Left ventricle myocardium inferior (tissue), 1 donor: ENCODE measurements around the gene EEF1AKMT3. TPM values are rescaled to one million over a fixed set of nuclear protein-coding genes. Genes with fewer than 3 reads are reported as not detected.

ENCODE experiments used
- DNase-seq: peaks from one replicate; pipeline ENCODE4 v3.0.0-alpha.2; 2020
- H3K27ac ChIP-seq: fragments of 200-600 bp; replicated peaks from 2 replicates; pipeline ENCODE4 v1.8.0; 2021
- H3K27me3 ChIP-seq: fragments of 200-600 bp; 2 replicates; pipeline ENCODE4 v1.8.0; 2021; ENCODE audit warnings: low read depth
- H3K36me3 ChIP-seq: fragments of 200-600 bp; 2 replicates; pipeline ENCODE4 v1.8.0; 2021
- H3K4me1 ChIP-seq: fragments of 200-600 bp; 2 replicates; pipeline ENCODE4 v1.8.0; 2021
- H3K4me3 ChIP-seq: fragments of 200-600 bp; 2 replicates; pipeline ENCODE4 v1.8.0; 2021; ENCODE audit warnings: mild to moderate bottlenecking, moderate library complexity
- H3K9me3 ChIP-seq: fragments of 200-600 bp; replicated peaks from 2 replicates; pipeline ENCODE4 v1.8.0; 2021
- CTCF ChIP-seq: fragments of 200-600 bp; IDR thresholded peaks from 2 replicates; pipeline ENCODE4 v1.8.0; 2021; ENCODE audit warnings: antibody characterized with exemption, mild to moderate bottlenecking, borderline replicate concordance
- intact Hi-C: fragments of 100-400 bp; cut with micrococcal nuclease; formaldehyde crosslinking; loops from one replicate; pipeline ENCODE4 v1.11.0; 2022
- total RNA-seq: library from RNA; stranded (reverse); fragmentation: NEBNext Ultra II Directional; extraction: Animal tissue kit (Norgen Biotek cat#: 25700); gene quantifications from one replicate; pipeline ENCODE4 v1.2.1, GENCODE V29; 2021
- donor health status: DM: no; HTN: yes; CAD: no; lungs with severe emphysema.

The EEF1AKMT3 gene
- total RNA-seq, 1 donor from 2014 or later: 0.99 TPM

- Histone ChIP-seq H3K4me1 (peaks cover 55% of the 10 kb centered on the region), H3K27me3 (peaks cover 62% of the 10 kb centered on the region), H3K4me3 (peak overlapping the region; percentile 68)
Observed at GRCh38 chr12:57741413-57741789, 31.0 kb upstream of the EEF1AKMT3 start.

DNA sequence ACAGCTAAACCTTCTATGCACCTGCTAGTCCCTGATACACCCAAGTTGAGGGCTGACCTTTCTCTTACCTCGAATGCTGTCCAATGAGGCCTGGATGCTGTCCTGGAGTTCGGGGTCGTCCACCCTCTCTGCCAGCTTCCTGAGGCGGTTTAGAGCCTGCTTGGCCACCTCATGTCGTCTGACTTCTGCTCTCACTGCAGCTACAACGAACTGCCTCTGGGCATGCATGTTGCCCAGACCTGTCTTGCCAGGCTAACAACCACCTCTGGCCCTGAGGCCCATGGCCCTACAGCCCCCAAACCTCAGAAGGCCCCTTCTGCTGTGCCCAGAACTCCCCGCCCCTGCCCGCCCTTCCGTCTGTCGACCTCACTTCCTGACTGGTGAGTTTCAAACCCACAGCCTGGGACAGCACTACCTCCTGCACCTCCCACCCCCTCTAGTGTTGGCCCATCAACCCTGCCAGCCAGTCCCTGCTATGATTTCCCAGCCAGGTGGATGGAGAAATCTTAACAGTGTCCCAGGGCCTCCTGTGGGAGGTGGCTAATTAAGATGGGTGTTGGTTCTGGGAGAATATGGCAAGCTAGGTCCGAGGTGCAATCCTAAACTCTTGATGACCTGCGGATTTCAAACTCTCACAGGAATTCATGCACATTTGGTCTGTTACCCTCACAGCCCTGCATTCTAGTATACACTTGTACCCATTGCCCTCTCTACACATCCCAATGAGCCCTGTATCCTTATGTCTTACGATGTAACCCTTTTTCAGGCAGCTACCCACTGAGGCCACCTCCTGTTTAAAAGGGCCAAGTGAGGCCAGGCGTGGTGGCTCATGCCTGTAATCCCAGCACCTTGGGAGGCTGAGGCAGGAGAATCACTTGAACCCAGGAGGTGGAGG lies 30.3 kb upstream of the EEF1AKMT3 start:
- no peak for DNase-seq
- Histone ChIP-seq H3K36me3 (peaks cover 8% of the 10 kb centered on the region), H3K27me3 (peaks cover 55% of the 10 kb centered on the region), H3K4me3 (peak overlapping the region; percentile 68), H3K4me1 (peaks cover 49% of the 10 kb centered on the region), H3K9me3 (no peaks in the 10 kb centered on the region), H3K27ac (peak overlapping the region; percentile 75)
- intact Hi-C loops: no loop called here
- no peak for TF ChIP-seq CTCF

More at GRCh38 chr12:57741413-57741789, 31.0 kb upstream of the EEF1AKMT3 start:
- H3K9me3 ChIP-seq: no peaks in the 10 kb centered on the region
- peak overlapping the region; percentile 77 for H3K27ac ChIP-seq
- intact Hi-C loops: no loop called here
- TF ChIP-seq CTCF: no peak
- DNase-seq: no peak
- H3K36me3 ChIP-seq: peaks cover 2% of the 10 kb centered on the region

DNA sequence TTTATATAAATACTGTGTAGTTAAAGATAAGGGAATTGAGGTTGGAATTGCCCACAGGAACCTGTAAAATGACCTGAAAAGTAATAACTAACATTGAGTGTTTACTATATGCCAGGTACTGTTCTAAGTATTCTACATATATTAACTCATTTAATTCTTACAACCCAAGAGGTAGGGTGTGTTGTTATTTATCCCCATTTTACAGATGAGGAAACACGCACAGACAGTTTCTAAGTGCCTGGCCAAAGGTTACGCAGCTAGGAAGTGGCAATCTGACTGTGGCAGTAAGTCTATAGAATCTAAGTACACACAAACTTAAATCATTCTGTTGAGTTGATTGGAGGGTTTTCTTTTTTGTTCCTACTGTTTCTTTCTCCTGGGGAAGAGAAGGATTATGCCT lies 28.6 kb upstream of the EEF1AKMT3 start:
- Histone ChIP-seq H3K4me3 (peak overlapping the region; percentile 93), H3K4me1 (peaks cover 33% of the 10 kb centered on the region)
- intact Hi-C loops: no loop called here

DNA sequence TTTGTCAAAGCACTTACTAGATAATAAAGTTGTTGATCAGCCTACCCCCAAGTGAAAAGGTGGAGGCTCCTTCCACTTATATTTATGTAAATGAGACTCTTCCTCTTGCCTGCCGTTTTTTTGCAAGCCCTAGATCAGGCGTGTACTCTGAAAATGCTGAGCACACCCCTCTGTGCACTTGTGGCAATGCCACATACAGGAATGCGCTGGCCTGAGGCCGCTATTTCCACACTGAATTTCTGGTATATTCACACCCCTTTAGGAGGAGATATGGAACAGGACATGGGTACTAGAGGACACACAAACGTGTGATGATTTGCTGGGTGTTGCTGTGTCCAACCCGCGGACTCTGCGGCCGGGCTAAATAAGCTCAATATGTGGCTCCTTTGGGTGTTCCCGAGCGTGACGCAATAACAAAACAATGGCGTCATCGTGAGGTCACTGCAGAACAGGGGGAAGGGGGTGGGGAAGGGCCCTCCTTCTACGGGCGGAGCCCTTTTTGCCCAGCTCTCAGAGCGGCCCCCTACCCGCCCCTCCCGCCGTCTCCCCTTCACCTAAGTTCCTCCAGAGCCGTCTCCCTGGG lies 28.1 kb upstream of the EEF1AKMT3 start:
- TF ChIP-seq CTCF: no peak
- Histone ChIP-seq H3K27ac (peak overlapping the region; percentile 98), H3K4me1 (peaks cover 29% of the 10 kb centered on the region), H3K9me3 (no peaks in the 10 kb centered on the region), H3K4me3 (peak overlapping the region; percentile 93), H3K36me3 (peaks cover 30% of the 10 kb centered on the region), H3K27me3 (peaks cover 33% of the 10 kb centered on the region)
- DNase-seq: peak; percentile 72
- intact Hi-C loops: no loop called here

More for the DNA sequence above, 28.6 kb upstream of the EEF1AKMT3 start:
- Histone ChIP-seq H3K27ac (peak overlapping the region; percentile 98), H3K9me3 (no peaks in the 10 kb centered on the region), H3K27me3 (peaks cover 39% of the 10 kb centered on the region), H3K36me3 (peaks cover 25% of the 10 kb centered on the region)
- TF ChIP-seq CTCF: no peak
- DNase-seq: no peak

DNA sequence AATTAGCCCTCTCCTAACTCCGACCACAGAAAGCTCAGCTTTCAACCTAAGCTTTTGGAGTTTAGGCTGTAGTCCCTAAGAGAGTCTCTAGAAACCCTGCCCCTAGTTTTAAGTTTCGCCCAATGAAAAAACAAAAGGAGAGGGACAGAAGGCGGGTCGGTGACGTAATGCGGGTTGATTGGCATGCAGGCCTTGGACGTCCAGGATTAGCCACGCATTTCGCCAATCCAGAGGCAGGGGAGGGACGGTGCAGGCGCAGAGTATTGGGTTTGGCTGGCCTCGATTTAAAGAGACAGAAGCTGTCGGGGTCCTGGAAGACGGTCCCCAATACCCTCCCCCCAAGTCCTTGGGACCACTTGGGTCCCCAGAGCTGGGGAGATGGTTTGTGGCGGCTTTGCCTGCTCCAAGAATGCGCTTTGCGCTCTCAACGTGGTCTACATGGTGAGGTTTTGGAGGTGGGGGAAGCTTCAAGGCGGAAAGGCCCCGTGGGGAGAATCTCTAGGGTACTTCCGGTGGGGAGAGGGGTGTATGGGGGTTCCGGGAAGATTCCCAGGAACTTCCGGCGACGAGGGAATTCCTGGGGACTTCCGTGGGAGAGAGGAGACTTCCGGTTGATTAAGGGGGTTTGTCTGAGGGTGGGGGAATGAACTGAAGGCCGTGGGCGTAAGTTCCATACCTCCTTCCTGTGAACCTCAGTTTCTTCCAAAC lies 27.5 kb upstream of the EEF1AKMT3 start, which contains the start of gene TSPAN31:
Gene TSPAN31, plus strand, starts transcription at position 263 of the 708 bp plus-strand sequence. Its CDS starts 116 bp downstream, at position 379.
- no peaks in the 10 kb centered on the region for H3K9me3 ChIP-seq
- no peak for TF ChIP-seq CTCF
- intact Hi-C loops: no loop called here
- peaks cover 26% of the 10 kb centered on the region for H3K4me1 ChIP-seq
- DNase-seq: peak; percentile 98
- peak within 1 kb of the TSS; percentile 93 for H3K4me3 ChIP-seq
- peak within 1 kb of the TSS; percentile 98 for H3K27ac ChIP-seq
- peaks cover 27% of the 10 kb centered on the region for H3K27me3 ChIP-seq
- peaks cover 37% of the 10 kb centered on the region for H3K36me3 ChIP-seq
